Raji (cell line): ENCODE results near the gene SMOC1.

Source experiments
- POLR2A ChIP-seq: IDR thresholded peaks from 2 replicates; pipeline ENCODE4 v1.6.1; 2011; ENCODE audit warnings: low read depth, low read length, control low read depth; ENCODE audit not compliant: insufficient read depth

The SMOC1 gene

GRCh38 chr14:69941768-69942742 is 62.8 kb downstream of the SMOC1 start:
- TF ChIP-seq POLR2A, result no peak

GRCh38 chr14:69943084-69943780 is 64.0 kb downstream of the SMOC1 start:
- no peak for TF ChIP-seq POLR2A

GRCh38 chr14:69945347-69945746 is 66.1 kb downstream of the SMOC1 start:
- TF ChIP-seq POLR2A, result no peak

GRCh38 chr14:69945912-69946311 is 66.7 kb downstream of the SMOC1 start:
- TF ChIP-seq POLR2A, result no peak

GRCh38 chr14:69948351-69948750 is 69.1 kb downstream of the SMOC1 start:
- TF ChIP-seq POLR2A, result no peak

- TF ChIP-seq POLR2A, result no peak
These were observed 72.0 kb downstream of the SMOC1 start for GRCh38 chr14:69951263-69951662.

GRCh38 chr14:69951935-69952334 is 72.7 kb downstream of the SMOC1 start:
- no peak for TF ChIP-seq POLR2A

GRCh38 chr14:69953266-69953915 is 74.2 kb downstream of the SMOC1 start:
- no peak for TF ChIP-seq POLR2A

- no peak for TF ChIP-seq POLR2A
These were observed 76.9 kb downstream of the SMOC1 start for GRCh38 chr14:69955855-69956845.

- TF ChIP-seq POLR2A, result no peak
These were observed 77.8 kb downstream of the SMOC1 start for GRCh38 chr14:69956970-69957369.

- TF ChIP-seq POLR2A, result no peak
These were observed 78.8 kb downstream of the SMOC1 start for GRCh38 chr14:69957986-69958385.

GRCh38 chr14:69959136-69959535 is 79.9 kb downstream of the SMOC1 start:
- TF ChIP-seq POLR2A, result no peak

GRCh38 chr14:69960296-69960695 is 81.1 kb downstream of the SMOC1 start:
- no peak for TF ChIP-seq POLR2A

- no peak for TF ChIP-seq POLR2A
These were observed 84.8 kb downstream of the SMOC1 start for GRCh38 chr14:69963966-69964365.
